Body of pancreas (tissue), 4 donors: ENCODE results near the gene ARHGAP24. TPM values are rescaled to one million over a fixed set of nuclear protein-coding genes. Genes with fewer than 3 reads are reported as not detected.

ENCODE experiments used
- ATAC-seq: fragments of 150-250 bp; one replicate; pipeline ENCODE4 v1.9.1; 2016
- DNase-seq, 4 donors: peaks; one replicate each; pipeline ENCODE4 v3.0.0-alpha.2; 2019
- H3K27ac ChIP-seq, 4 donors: fragments of 200-600 bp; sonication (generic); 1 replicate in 3 of 4; 2 replicates in 1 of 4; pipeline versions ENCODE4 v1.5.1 to v1.6.1; 2016 to 2019; ENCODE audit warnings: mild to moderate bottlenecking in 1 of 4, mixed read lengths in 1 of 4, moderate library complexity in 1 of 4
- H3K27me3 ChIP-seq, 2 donors: fragments of 200-600 bp; sonication (generic); one replicate each; pipeline ENCODE4 v1.6.0; 2016; ENCODE audit warnings: mild to moderate bottlenecking in 1 of 2
- H3K36me3 ChIP-seq, 2 donors: fragments of 200-600 bp; sonication (generic); replicated peaks in 1 of 2; 2 replicates each; pipeline ENCODE4 v1.5.1; 2016; ENCODE audit warnings: low read depth in 2 of 2; ENCODE audit not compliant: insufficient read depth in 1 of 2
- H3K4me1 ChIP-seq: fragments of 200-600 bp; sonication (generic); one replicate; pipeline ENCODE4 v1.6.0; 2016
- H3K4me3 ChIP-seq, 2 donors: fragments of 200-600 bp; sonication (generic); 1 replicate in 1 of 2; 2 replicates in 1 of 2; pipeline ENCODE4 v1.5.1; 2016 to 2019
- H3K9me3 ChIP-seq, 3 donors: fragments of 200-600 bp; sonication (generic); 1 replicate in 2 of 3; 2 replicates in 1 of 3; pipeline ENCODE4 v1.5.1; 2016
- CTCF ChIP-seq, 7 experiments: fragments of 450-650 bp in 4 of 7; fragments of 200-600 bp in 3 of 7; sonication (generic) in 3 of 7; IDR thresholded peaks; one replicate each; pipeline ENCODE4 v1.5.1; 2016 to 2019; ENCODE audit warnings: antibody characterized with exemption in 7 of 7
- POLR2A ChIP-seq, 3 donors: fragments of 450-650 bp; IDR thresholded peaks; one replicate each; pipeline ENCODE4 v1.6.1; 2016; ENCODE audit warnings: antibody characterized with exemption in 3 of 3, mild to moderate bottlenecking in 2 of 3
- WGBS, 2 donors: methylation state at CpG; one replicate each; pipeline ENCODE4 v1.1.5; 2017; 5-methylcytosine and 5-hydroxymethylcytosine counted together
- intact Hi-C: fragments of 100-400 bp; cut with DNase I; formaldehyde crosslinking; loops from one replicate; pipeline ENCODE4 v1.15.1; 2023
- total RNA-seq, 2 donors: library from RNA; depleted of rRNA; stranded (reverse); fragments of >200 nt; gene quantifications; one replicate each; pipeline ENCODE4 v1.1.0, GENCODE V29; 2016

Gene ARHGAP24
- total RNA-seq, 2 donors from 2014 or later = 43.3 to 113 TPM

DNA sequence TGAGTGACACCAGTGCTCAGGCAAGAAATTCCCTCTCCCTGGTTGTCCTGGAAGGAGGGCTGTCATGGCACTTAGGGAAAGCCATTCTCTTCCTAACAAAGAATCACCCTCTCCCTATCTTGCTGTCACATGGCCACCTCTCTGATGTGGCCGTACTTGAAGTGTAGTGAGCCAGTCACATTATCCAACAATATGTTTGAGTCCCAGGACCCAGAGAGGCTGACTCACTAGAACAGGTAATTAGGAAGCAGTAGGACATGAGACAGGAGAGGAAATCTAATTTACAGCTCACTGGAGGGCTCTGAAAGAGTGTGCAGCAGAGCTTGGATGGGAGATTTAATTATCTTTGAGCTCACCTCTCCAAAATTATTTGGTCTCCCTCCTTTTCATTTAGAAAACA, 299.1 kb downstream of the ARHGAP24 start:
- no peak for DNase-seq
- ATAC-seq = no peak
- Histone ChIP-seq H3K9me3 (no peaks in the 10 kb centered on the region), H3K27me3 (no peaks in the 10 kb centered on the region), H3K4me3 (no peak overlapping the region), H3K36me3 (no peaks in the 10 kb centered on the region), H3K27ac (no peak overlapping the region), H3K4me1 (peaks cover 33% of the 10 kb centered on the region)
- no peak for TF ChIP-seq POLR2A (IDR thresholded peaks at IDR 0.05)
- TF ChIP-seq CTCF (IDR thresholded peaks at IDR 0.05) = no peak
- 50 to 64% methylated on average over 1 of the region's 1 CpG for WGBS, 2 donors
- intact Hi-C loops = no loop called here

GRCh38 chr4:85774489-85774888, 299.5 kb downstream of the ARHGAP24 start:
- H3K4me1 ChIP-seq = peaks cover 38% of the 10 kb centered on the region

DNA sequence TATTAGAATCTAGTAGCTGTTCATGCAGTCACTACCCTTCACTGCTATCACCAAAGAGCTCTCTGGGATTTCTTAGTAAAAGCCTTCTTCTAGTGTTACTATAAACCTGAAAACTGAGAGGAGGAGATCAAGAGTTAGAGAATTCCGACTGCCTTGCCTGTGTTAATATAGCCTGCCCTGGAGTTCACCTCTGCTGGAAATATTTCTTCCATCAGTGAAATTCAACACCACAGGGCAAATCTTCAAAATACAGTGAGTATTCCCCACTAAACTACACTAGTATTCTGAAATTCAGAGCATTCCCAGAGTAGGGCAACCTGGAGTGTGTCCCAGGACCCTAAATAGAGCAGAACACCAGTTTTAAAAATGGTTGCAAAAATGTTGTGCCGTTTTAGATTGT, 301.1 kb downstream of the ARHGAP24 start:
- 83 to 86% methylated on average over 2 of the region's 2 CpGs for WGBS, 2 donors
- Histone ChIP-seq H3K27me3 (no peaks in the 10 kb centered on the region), H3K27ac (no peak overlapping the region), H3K4me1 (peaks cover 40% of the 10 kb centered on the region), H3K9me3 (no peaks in the 10 kb centered on the region), H3K36me3 (no peaks in the 10 kb centered on the region), H3K4me3 (no peak overlapping the region)
- intact Hi-C loops = no loop called here
- ATAC-seq (no peak), DNase-seq (no peak)
- TF ChIP-seq CTCF (IDR thresholded peaks at IDR 0.05) = no peak
- no peak for TF ChIP-seq POLR2A (IDR thresholded peaks at IDR 0.05)

More at GRCh38 chr4:85774489-85774888, 299.5 kb downstream of the ARHGAP24 start:
- TF ChIP-seq CTCF (IDR thresholded peaks at IDR 0.05) (no peak), POLR2A (IDR thresholded peaks at IDR 0.05) (no peak)
- no peak for DNase-seq
- no peak for ATAC-seq
- H3K27ac ChIP-seq = peak overlapping the region in 1 of 4 donors; percentile 22
- H3K27me3 ChIP-seq = no peaks in the 10 kb centered on the region
- WGBS, 2 donors = 42 to 50% methylated on average over 3 of the region's 3 CpGs
- H3K36me3 ChIP-seq = no peaks in the 10 kb centered on the region
- H3K9me3 ChIP-seq = no peaks in the 10 kb centered on the region
- intact Hi-C loops = no loop called here
- no peak overlapping the region for H3K4me3 ChIP-seq

GRCh38 chr4:85776579-85776978, 301.6 kb downstream of the ARHGAP24 start:
- DNase-seq (no peak), ATAC-seq (no peak)
- Histone ChIP-seq H3K36me3 (no peaks in the 10 kb centered on the region), H3K27ac (no peak overlapping the region), H3K4me3 (no peak overlapping the region), H3K27me3 (no peaks in the 10 kb centered on the region), H3K9me3 (no peaks in the 10 kb centered on the region), H3K4me1 (peaks cover 40% of the 10 kb centered on the region)
- 77 to 92% methylated on average over 1 of the region's 1 CpG for WGBS, 2 donors
- TF ChIP-seq POLR2A (IDR thresholded peaks at IDR 0.05) (no peak), CTCF (IDR thresholded peaks at IDR 0.05) (no peak)
- intact Hi-C loops = no loop called here

DNA sequence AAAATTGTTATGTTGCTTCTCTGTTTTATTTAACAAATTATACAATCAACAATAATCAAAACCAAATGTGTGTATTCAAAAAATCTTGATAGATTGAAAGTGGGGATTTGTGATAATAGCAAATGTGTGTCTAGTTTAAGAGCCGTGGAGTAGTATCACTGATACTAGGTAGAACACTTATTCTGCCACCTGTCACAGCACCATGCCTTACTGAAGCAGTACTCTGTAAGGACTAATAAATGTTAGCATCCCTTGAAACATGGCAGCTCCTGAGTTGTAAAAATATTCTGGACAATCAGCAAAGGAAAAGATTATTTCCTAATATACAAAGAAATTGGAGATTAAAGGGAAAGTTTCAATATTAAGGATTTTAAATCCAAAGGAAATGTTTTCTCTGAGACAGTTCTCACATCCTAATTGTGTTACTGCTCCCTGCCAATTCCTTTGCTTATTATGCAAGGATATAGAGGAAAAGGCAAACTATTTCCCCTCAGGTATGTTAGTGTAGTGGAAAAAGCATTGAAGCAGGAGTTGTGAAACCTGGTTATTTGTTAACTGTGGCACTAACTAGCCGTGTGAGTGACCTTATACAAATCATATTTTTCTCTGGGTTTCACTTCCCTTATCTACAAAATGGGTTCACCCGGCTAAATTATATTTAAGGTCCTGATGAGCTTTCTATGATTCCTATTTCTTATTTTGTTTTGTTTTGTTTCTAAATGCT, 303.1 kb downstream of the ARHGAP24 start:
- Histone ChIP-seq H3K9me3 (no peaks in the 10 kb centered on the region), H3K27me3 (no peaks in the 10 kb centered on the region), H3K27ac (peak overlapping the region in 3 of 4 donors; percentile 9 to 51 (median 50)), H3K4me3 (no peak overlapping the region), H3K4me1 (peaks cover 40% of the 10 kb centered on the region), H3K36me3 (no peaks in the 10 kb centered on the region)
- ATAC-seq (peak; percentile 34), DNase-seq (no peak)
- intact Hi-C loops = no loop called here
- 14 to 15% methylated on average over 3 of the region's 3 CpGs for WGBS, 2 donors
- TF ChIP-seq CTCF (IDR thresholded peaks at IDR 0.05) (no peak), POLR2A (IDR thresholded peaks at IDR 0.05) (no peak)
